Stimulated activated naive CD8-positive, alpha-beta T cell treated with anti-CD3 and anti-CD28 coated beads, Interleukin-15, Interleukin-2, amounts not matched to agents 100 ng/mL and 50 ng/mL, for 24 hours (primary cell): ENCODE measurements around the gene KCTD10.

Source experiments
- H3K27ac Mint-ChIP-seq: one replicate; pipeline ENCODE4 v1.8.0; 2021; ENCODE audit warnings: mild to moderate bottlenecking, mixed read lengths
- H3K27me3 Mint-ChIP-seq: one replicate; pipeline ENCODE4 v1.8.0; 2021; ENCODE audit warnings: mixed read lengths
- H3K36me3 Mint-ChIP-seq: one replicate; pipeline ENCODE4 v1.8.0; 2021; ENCODE audit warnings: low read depth, mixed read lengths
- H3K4me1 Mint-ChIP-seq: one replicate; pipeline ENCODE4 v1.8.0; 2021; ENCODE audit warnings: low read depth, mixed read lengths
- H3K4me3 Mint-ChIP-seq: one replicate; pipeline ENCODE4 v1.8.0; 2021; ENCODE audit warnings: mild to moderate bottlenecking, mixed read lengths
- H3K9me3 Mint-ChIP-seq: one replicate; pipeline ENCODE4 v1.8.0; 2021; ENCODE audit warnings: mixed read lengths

The KCTD10 gene

GRCh38 chr12:109477185-109477962 lies at the start of gene KCTD10, which contains the start of gene UBE3B:
KCTD10 (minus strand) TSS chr12:109477300; CDS start chr12:109477262, 38 bp downstream.
UBE3B (plus strand) TSS chr12:109477634; CDS start chr12:109483552, 5,918 bp downstream.
- Mint-ChIP-seq H3K36me3 (no peaks in the 10 kb centered on the region), H3K27me3 (no peaks in the 10 kb centered on the region), H3K4me3 (peak within 1 kb of the TSS; percentile 96), H3K4me1 (peaks cover 40% of the 10 kb centered on the region), H3K9me3 (no peaks in the 10 kb centered on the region), H3K27ac (peak within 1 kb of the TSS; percentile 99)

GRCh38 chr12:109525279-109525585 lies 48.1 kb upstream of the KCTD10 start:
- Mint-ChIP-seq H3K4me1 (no peaks in the 10 kb centered on the region), H3K9me3 (no peaks in the 10 kb centered on the region), H3K4me3 (no peak overlapping the region), H3K27ac (no peak overlapping the region), H3K27me3 (no peaks in the 10 kb centered on the region), H3K36me3 (peaks cover 43% of the 10 kb centered on the region)

GRCh38 chr12:109524466-109525278 lies 47.6 kb upstream of the KCTD10 start:
- H3K27ac Mint-ChIP-seq = no peak overlapping the region
- H3K9me3 Mint-ChIP-seq = no peaks in the 10 kb centered on the region
- no peaks in the 10 kb centered on the region for H3K4me1 Mint-ChIP-seq
- H3K27me3 Mint-ChIP-seq = no peaks in the 10 kb centered on the region
- H3K4me3 Mint-ChIP-seq = no peak overlapping the region
- H3K36me3 Mint-ChIP-seq = peaks cover 40% of the 10 kb centered on the region

- Mint-ChIP-seq H3K27ac (no peak overlapping the region), H3K27me3 (no peaks in the 10 kb centered on the region), H3K36me3 (peaks cover 47% of the 10 kb centered on the region), H3K4me1 (no peaks in the 10 kb centered on the region), H3K4me3 (no peak overlapping the region), H3K9me3 (no peaks in the 10 kb centered on the region)
Observed at GRCh38 chr12:109523504-109523903, 46.4 kb upstream of the KCTD10 start.

GRCh38 chr12:109523071-109523470 lies 46.0 kb upstream of the KCTD10 start:
- H3K4me1 Mint-ChIP-seq = no peaks in the 10 kb centered on the region
- no peaks in the 10 kb centered on the region for H3K9me3 Mint-ChIP-seq
- peaks cover 51% of the 10 kb centered on the region for H3K36me3 Mint-ChIP-seq
- H3K4me3 Mint-ChIP-seq = no peak overlapping the region
- no peaks in the 10 kb centered on the region for H3K27me3 Mint-ChIP-seq
- no peak overlapping the region for H3K27ac Mint-ChIP-seq

GRCh38 chr12:109521831-109522230 lies 44.7 kb upstream of the KCTD10 start:
- Mint-ChIP-seq H3K27ac (no peak overlapping the region), H3K4me3 (no peak overlapping the region), H3K36me3 (peaks cover 58% of the 10 kb centered on the region), H3K9me3 (no peaks in the 10 kb centered on the region), H3K4me1 (no peaks in the 10 kb centered on the region), H3K27me3 (no peaks in the 10 kb centered on the region)

GRCh38 chr12:109519787-109520186 lies 42.7 kb upstream of the KCTD10 start:
- Mint-ChIP-seq H3K27me3 (no peaks in the 10 kb centered on the region), H3K4me3 (no peak overlapping the region), H3K4me1 (no peaks in the 10 kb centered on the region), H3K27ac (peak overlapping the region; percentile 61), H3K9me3 (no peaks in the 10 kb centered on the region), H3K36me3 (peaks cover 57% of the 10 kb centered on the region)

GRCh38 chr12:109518820-109519665 lies 41.9 kb upstream of the KCTD10 start:
- Mint-ChIP-seq H3K27me3 (no peaks in the 10 kb centered on the region), H3K9me3 (no peaks in the 10 kb centered on the region), H3K27ac (no peak overlapping the region), H3K4me3 (no peak overlapping the region), H3K36me3 (peaks cover 62% of the 10 kb centered on the region), H3K4me1 (no peaks in the 10 kb centered on the region)

- Mint-ChIP-seq H3K27me3 (no peaks in the 10 kb centered on the region), H3K4me3 (no peak overlapping the region), H3K27ac (no peak overlapping the region), H3K4me1 (no peaks in the 10 kb centered on the region), H3K9me3 (no peaks in the 10 kb centered on the region), H3K36me3 (peaks cover 64% of the 10 kb centered on the region)
Observed at GRCh38 chr12:109517619-109518018, 40.5 kb upstream of the KCTD10 start.

GRCh38 chr12:109513977-109514376 lies 36.9 kb upstream of the KCTD10 start:
- no peaks in the 10 kb centered on the region for H3K27me3 Mint-ChIP-seq
- no peak overlapping the region for H3K27ac Mint-ChIP-seq
- H3K4me1 Mint-ChIP-seq = no peaks in the 10 kb centered on the region
- no peak overlapping the region for H3K4me3 Mint-ChIP-seq
- no peaks in the 10 kb centered on the region for H3K9me3 Mint-ChIP-seq
- H3K36me3 Mint-ChIP-seq = peaks cover 70% of the 10 kb centered on the region

- Mint-ChIP-seq H3K4me1 (no peaks in the 10 kb centered on the region), H3K9me3 (no peaks in the 10 kb centered on the region), H3K36me3 (peaks cover 67% of the 10 kb centered on the region), H3K27ac (no peak overlapping the region), H3K4me3 (no peak overlapping the region), H3K27me3 (no peaks in the 10 kb centered on the region)
Observed at GRCh38 chr12:109513051-109513450, 36.0 kb upstream of the KCTD10 start.

GRCh38 chr12:109512608-109513007 lies 35.5 kb upstream of the KCTD10 start:
- H3K27ac Mint-ChIP-seq = no peak overlapping the region
- peaks cover 63% of the 10 kb centered on the region for H3K36me3 Mint-ChIP-seq
- H3K4me1 Mint-ChIP-seq = no peaks in the 10 kb centered on the region
- H3K4me3 Mint-ChIP-seq = no peak overlapping the region
- H3K9me3 Mint-ChIP-seq = no peaks in the 10 kb centered on the region
- no peaks in the 10 kb centered on the region for H3K27me3 Mint-ChIP-seq

- H3K4me3 Mint-ChIP-seq = no peak overlapping the region
- no peak overlapping the region for H3K27ac Mint-ChIP-seq
- H3K4me1 Mint-ChIP-seq = no peaks in the 10 kb centered on the region
- H3K36me3 Mint-ChIP-seq = peaks cover 61% of the 10 kb centered on the region
- H3K9me3 Mint-ChIP-seq = no peaks in the 10 kb centered on the region
- no peaks in the 10 kb centered on the region for H3K27me3 Mint-ChIP-seq
Observed at GRCh38 chr12:109510196-109510595, 33.1 kb upstream of the KCTD10 start.

- no peaks in the 10 kb centered on the region for H3K4me1 Mint-ChIP-seq
- no peaks in the 10 kb centered on the region for H3K27me3 Mint-ChIP-seq
- no peak overlapping the region for H3K4me3 Mint-ChIP-seq
- peaks cover 69% of the 10 kb centered on the region for H3K36me3 Mint-ChIP-seq
- H3K9me3 Mint-ChIP-seq = no peaks in the 10 kb centered on the region
- H3K27ac Mint-ChIP-seq = no peak overlapping the region
Observed at GRCh38 chr12:109504068-109504467, 27.0 kb upstream of the KCTD10 start.

GRCh38 chr12:109503611-109504010 lies 26.5 kb upstream of the KCTD10 start:
- Mint-ChIP-seq H3K27me3 (no peaks in the 10 kb centered on the region), H3K36me3 (peaks cover 72% of the 10 kb centered on the region), H3K4me1 (no peaks in the 10 kb centered on the region), H3K27ac (no peak overlapping the region), H3K9me3 (no peaks in the 10 kb centered on the region), H3K4me3 (no peak overlapping the region)
